IPS-18a (cell line): ENCODE results near the gene OR4E2.
"Not testable (repeated sequence)": the region's sequence is repeated elsewhere in the genome, so short reads cannot be mapped to it uniquely, and the experiment has no call there.

ENCODE experiments used
- H3K27ac ChIP-seq: one replicate; pipeline ENCODE4 v1.5.1; 2013; ENCODE audit warnings: low read length
- H3K27me3 ChIP-seq: one replicate; pipeline ENCODE4 v1.6.1; 2013; ENCODE audit warnings: mild to moderate bottlenecking, low read length; ENCODE audit not compliant: control insufficient read depth, insufficient read depth
- H3K36me3 ChIP-seq: one replicate; pipeline ENCODE4 v1.6.1; 2013; ENCODE audit warnings: low read depth, low read length; ENCODE audit not compliant: control insufficient read depth
- H3K4me1 ChIP-seq: one replicate; pipeline ENCODE4 v1.6.1; 2013; ENCODE audit warnings: low read depth, low read length; ENCODE audit not compliant: control insufficient read depth
- H3K4me3 ChIP-seq: one replicate; pipeline ENCODE4 v1.5.1; 2013; ENCODE audit warnings: low read length
- H3K9ac ChIP-seq: one replicate; pipeline ENCODE4 v1.6.1; 2013; ENCODE audit warnings: mild to moderate bottlenecking, low read length, moderate library complexity
- H3K9me3 ChIP-seq: one replicate; pipeline ENCODE4 v1.6.1; 2013; ENCODE audit warnings: low read depth, low read length; ENCODE audit not compliant: control insufficient read depth

Gene OR4E2, protein sequence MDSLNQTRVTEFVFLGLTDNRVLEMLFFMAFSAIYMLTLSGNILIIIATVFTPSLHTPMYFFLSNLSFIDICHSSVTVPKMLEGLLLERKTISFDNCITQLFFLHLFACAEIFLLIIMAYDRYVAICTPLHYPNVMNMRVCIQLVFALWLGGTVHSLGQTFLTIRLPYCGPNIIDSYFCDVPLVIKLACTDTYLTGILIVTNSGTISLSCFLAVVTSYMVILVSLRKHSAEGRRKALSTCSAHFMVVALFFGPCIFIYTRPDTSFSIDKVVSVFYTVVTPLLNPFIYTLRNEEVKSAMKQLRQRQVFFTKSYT

DNA sequence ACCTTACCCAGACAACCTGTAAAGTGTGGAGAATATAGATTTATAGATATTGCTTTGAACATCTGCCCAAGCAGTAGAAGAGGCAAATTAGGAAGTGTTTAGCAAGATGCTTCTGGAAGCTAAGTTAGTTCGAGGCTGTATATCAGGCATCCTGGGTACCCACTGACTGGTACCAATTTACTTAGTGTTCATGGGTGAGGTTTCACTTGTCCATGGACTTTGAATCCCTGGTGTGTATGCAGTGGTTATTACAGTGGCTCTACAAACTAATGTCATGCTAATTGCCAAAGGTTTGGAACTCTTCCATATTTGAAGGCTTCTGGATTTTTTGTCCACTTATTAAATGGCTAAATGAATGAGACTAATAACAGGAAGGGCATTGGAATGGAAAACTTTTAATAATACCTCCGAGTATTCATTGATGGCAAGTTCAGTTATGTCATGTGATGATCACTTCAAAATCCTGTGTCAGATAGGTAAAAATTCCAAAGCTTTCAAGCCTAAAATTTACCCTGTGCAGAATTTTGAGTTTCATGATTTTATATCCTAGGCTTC lies at the start of gene OR4E2:
Gene OR4E2, plus strand, starts transcription at position 505 of the 555 bp plus-strand sequence. CDS start 11,248 bp downstream, outside the sequence.
- Histone ChIP-seq H3K27me3 (no peaks in the 10 kb centered on the region), H3K9ac (no peak within 1 kb of the TSS), H3K9me3 (no peaks in the 10 kb centered on the region), H3K27ac (no peak within 1 kb of the TSS), H3K4me3 (no peak within 1 kb of the TSS), H3K36me3 (no peaks in the 10 kb centered on the region), H3K4me1 (peaks cover 8% of the 10 kb centered on the region)

DNA sequence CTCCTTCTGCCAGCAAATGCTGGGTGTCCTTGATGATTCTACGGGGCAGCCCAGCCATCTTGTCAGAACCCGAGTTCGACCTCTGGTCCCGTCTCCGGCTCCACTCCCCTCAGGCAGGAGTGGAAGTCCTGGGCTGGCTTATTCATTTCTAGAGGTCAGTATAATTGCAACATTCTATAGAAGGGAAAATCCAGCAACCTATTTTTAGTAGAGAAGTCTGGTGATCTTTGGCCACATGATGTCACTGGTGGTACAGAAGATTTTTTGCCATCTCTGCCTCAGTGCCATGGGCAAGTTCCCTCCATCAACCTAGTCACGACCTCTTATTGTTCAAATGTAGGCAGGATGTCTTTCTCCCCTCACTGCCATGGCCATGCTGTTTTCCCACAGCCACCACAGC lies 41.3 kb upstream of the OR4E2 start:
- Histone ChIP-seq H3K9me3 (no peaks in the 10 kb centered on the region), H3K4me3 (no peak overlapping the region), H3K27ac (no peak overlapping the region), H3K4me1 (peaks cover 5% of the 10 kb centered on the region), H3K9ac (no peak overlapping the region), H3K36me3 (no peaks in the 10 kb centered on the region), H3K27me3 (no peaks in the 10 kb centered on the region)

DNA sequence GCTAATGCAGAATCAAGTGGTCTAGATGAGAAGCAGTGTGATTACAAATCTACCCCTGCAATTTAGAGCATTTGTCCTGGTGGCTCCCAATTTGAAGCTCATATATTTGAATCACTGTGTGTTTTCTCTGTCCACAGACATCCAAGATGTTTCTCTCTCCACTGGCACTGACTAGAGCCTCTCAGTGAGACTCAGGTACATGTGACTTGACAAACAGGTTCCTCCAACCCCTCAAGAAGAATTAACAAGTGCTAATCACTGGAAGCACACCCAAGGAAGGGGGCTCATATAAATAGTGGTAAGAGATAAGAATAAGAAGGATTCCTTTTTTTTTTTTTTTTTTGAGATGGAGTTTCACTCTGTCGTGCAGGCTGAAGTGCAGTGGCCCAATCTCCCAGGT lies 39.4 kb upstream of the OR4E2 start:
- peaks cover 5% of the 10 kb centered on the region for H3K4me1 ChIP-seq
- H3K27me3 ChIP-seq = no peaks in the 10 kb centered on the region
- no peak overlapping the region for H3K27ac ChIP-seq
- no peaks in the 10 kb centered on the region for H3K36me3 ChIP-seq
- no peak overlapping the region for H3K9ac ChIP-seq
- no peaks in the 10 kb centered on the region for H3K9me3 ChIP-seq
- no peak overlapping the region for H3K4me3 ChIP-seq

DNA sequence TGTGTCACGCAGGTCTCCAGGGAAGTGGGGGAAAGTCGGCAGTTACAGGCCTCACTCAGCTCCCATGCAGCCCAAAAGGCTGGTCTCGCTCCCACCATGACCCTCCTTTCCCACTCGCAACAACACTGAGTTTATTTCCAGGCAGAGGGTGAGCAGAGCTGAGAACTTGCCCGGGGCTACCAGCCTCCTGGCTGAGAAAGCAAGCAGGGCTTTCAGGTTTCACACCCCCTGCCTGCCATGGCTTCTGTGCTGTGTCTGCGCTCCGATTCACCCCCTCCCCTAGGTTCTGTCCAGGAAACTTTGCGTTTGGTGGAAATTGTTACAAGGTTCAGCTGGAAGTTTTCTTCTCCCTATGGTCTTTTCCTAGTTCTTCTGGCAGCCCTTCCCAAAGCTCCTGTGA lies 36.0 kb upstream of the OR4E2 start:
- H3K4me1 ChIP-seq = peaks cover 5% of the 10 kb centered on the region
- no peak overlapping the region for H3K27ac ChIP-seq
- no peaks in the 10 kb centered on the region for H3K36me3 ChIP-seq
- no peak overlapping the region for H3K4me3 ChIP-seq
- H3K27me3 ChIP-seq = no peaks in the 10 kb centered on the region
- no peaks in the 10 kb centered on the region for H3K9me3 ChIP-seq
- no peak overlapping the region for H3K9ac ChIP-seq

DNA sequence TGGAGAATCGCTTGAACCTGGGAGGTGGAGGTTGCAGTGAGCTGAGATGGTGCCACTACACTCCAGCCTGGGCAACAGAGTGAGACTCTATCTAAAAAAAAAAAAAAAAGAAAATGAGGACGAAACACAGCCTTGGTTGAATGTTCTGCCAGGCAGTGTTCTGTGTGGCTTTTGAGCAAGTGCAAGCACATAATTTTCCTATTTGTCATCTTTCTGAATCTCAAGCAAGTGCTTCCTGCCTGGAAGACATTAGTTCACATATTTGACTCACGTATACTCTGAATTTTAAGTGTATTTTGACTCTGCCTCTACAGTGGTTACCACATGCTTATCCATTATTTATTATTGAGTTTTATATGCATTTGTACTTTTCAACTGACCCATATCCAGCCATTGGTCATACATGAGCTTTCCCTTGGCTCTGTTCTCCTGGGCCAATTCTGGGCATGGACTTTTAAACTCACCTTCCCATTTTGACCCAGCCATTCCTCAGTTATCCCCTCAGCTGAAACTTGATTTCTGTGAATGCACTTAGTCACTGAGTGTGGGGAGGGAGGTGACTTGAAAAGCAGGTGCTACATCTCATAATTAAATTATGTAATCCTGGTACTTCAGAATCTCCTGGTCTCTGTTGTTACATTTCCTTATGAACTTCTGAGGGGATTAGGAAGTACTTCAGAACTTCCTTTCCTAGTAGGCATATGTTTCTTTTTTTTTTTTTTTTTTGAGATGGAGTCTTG lies 27.0 kb upstream of the OR4E2 start:
- Histone ChIP-seq H3K4me1 (no peaks in the 10 kb centered on the region), H3K27me3 (no peaks in the 10 kb centered on the region), H3K9me3 (no peaks in the 10 kb centered on the region), H3K9ac (no peak overlapping the region), H3K36me3 (no peaks in the 10 kb centered on the region), H3K4me3 (no peak overlapping the region), H3K27ac (no peak overlapping the region)

DNA sequence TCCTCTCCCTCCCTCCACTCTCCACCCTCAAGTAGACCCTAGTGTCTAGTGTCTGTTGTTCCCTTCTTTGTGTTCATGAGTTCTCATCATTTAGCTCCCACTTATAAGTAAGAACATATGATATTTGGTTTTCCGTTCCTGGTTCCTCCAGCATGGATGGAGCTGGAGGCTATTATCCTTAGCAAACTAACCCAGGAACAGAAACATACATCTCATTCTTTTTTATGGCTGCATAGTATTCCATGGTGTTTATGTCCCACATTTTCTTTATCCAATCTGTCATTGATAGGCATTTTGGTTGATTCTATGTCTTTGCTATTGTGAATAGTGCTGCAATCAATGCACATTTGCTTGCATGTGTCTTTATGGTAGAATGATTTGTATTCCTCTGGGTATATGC lies 23.1 kb upstream of the OR4E2 start:
- H3K27me3 ChIP-seq, H3K4me1 ChIP-seq, H3K9ac ChIP-seq, H3K27ac ChIP-seq, H3K36me3 ChIP-seq, H3K4me3 ChIP-seq, H3K9me3 ChIP-seq: not testable (repeated sequence)

DNA sequence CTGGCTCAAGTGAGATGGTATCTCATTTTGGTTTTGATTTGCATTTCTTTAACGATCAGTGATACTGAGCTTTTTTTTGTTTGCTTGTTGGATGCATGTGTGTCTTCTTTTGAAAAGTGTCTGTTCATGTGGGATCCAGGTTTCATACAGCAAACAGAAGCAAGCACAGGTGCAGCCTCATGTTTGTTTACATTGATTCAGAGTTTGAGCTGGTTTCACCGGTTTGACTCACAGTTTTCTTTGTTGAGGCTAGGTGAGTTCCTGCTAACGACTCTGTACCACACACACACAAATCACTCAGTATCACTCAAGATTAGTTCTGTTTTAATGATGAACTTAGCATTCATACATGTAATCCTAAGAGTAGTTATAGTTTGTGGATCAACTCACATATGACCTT lies 22.6 kb upstream of the OR4E2 start:
- no peaks in the 10 kb centered on the region for H3K36me3 ChIP-seq
- H3K9ac ChIP-seq = no peak overlapping the region
- no peak overlapping the region for H3K4me3 ChIP-seq
- no peaks in the 10 kb centered on the region for H3K9me3 ChIP-seq
- no peaks in the 10 kb centered on the region for H3K27me3 ChIP-seq
- no peak overlapping the region for H3K27ac ChIP-seq
- no peaks in the 10 kb centered on the region for H3K4me1 ChIP-seq

DNA sequence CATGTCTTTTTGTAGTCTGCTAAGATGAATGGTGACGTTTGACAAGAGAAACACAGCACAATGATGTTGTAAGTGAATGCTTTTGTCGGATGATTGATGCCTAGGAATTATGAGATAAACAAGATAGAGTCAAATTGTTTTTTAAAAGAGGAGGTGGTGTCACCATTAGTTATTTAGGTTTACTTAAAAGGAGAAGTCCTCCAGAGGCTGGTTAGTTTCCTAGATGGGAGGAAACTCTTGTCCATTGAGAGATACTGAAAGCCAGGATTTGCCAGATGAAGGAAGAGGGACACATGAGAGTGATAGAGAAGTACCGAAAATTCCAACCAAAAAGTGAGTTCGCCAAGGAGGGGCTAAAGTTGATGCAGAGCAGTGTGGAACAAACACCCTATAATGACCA lies 18.8 kb upstream of the OR4E2 start, which contains the start of gene OR10G2:
Gene OR10G2, minus strand, starts transcription at position 101 of the 400 bp plus-strand sequence. Its CDS starts 98 bp downstream, at position 3.
- H3K4me1 ChIP-seq = no peaks in the 10 kb centered on the region
- H3K9me3 ChIP-seq = no peaks in the 10 kb centered on the region
- no peaks in the 10 kb centered on the region for H3K27me3 ChIP-seq
- no peak within 1 kb of the TSS for H3K9ac ChIP-seq
- H3K4me3 ChIP-seq = no peak within 1 kb of the TSS
- no peak within 1 kb of the TSS for H3K27ac ChIP-seq
- no peaks in the 10 kb centered on the region for H3K36me3 ChIP-seq

DNA sequence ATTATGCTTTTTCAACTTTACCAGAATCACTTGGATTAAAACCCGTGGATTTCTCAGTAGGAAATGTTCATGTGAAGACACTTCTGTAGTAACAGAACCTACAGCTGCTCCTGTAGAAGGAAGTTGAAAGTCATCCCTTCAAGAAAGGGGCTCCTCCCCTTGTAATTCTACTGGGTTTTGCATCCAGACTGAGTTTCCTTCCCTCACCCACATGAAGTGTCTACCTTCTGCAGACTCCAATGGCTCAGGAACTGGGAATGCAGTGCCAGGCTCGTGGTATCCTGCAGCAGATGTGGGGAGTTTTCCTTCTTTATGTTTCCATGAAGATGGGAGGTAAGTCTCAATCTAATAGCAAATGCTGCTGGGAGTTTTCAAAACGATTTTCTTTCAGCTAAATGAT lies 11.0 kb upstream of the OR4E2 start:
- Histone ChIP-seq H3K4me3 (no peak overlapping the region), H3K36me3 (no peaks in the 10 kb centered on the region), H3K27ac (no peak overlapping the region), H3K4me1 (peaks cover 12% of the 10 kb centered on the region), H3K27me3 (no peaks in the 10 kb centered on the region), H3K9me3 (no peaks in the 10 kb centered on the region), H3K9ac (no peak overlapping the region)

DNA sequence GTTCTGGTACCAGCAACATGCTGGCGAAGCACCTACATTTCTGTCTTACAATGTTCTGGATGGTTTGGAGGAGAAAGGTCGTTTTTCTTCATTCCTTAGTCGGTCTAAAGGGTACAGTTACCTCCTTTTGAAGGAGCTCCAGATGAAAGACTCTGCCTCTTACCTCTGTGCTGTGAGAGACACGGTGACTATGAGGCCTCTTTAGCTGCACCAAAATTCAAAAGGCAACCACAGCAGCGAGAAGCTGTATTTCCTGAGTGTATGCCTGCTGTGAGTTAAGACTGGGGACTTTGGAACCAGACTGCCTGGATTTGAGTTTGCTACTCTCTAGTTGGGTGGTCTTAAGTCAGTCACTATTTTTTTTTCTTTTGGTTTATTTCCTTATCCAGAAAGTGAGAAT lies 10.2 kb upstream of the OR4E2 start:
- Histone ChIP-seq H3K27me3 (no peaks in the 10 kb centered on the region), H3K27ac (no peak overlapping the region), H3K4me3 (no peak overlapping the region), H3K36me3 (no peaks in the 10 kb centered on the region), H3K9me3 (no peaks in the 10 kb centered on the region), H3K4me1 (peaks cover 12% of the 10 kb centered on the region), H3K9ac (no peak overlapping the region)

DNA sequence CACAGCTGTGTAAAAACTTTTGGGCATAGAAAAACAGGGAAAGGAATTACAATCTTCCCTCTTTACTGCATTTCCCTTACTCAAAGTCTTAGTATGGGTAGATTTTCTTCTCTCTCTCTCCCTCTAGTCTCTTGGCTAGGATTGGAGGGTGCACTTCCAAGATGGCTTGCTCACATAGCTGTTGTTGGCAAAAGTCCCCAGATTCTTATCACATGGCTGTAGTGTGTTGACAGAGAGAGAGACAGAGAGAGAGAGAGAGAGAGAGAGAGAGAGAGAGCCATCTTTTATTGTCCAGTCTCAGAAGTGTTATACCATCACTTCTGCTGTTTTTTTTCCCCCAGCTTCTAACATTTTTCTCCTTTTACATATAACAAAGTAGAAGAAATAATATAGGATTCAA lies 6.3 kb upstream of the OR4E2 start:
- H3K4me3 ChIP-seq = no peak overlapping the region
- H3K9ac ChIP-seq = no peak overlapping the region
- no peaks in the 10 kb centered on the region for H3K9me3 ChIP-seq
- peaks cover 17% of the 10 kb centered on the region for H3K4me1 ChIP-seq
- H3K27ac ChIP-seq = no peak overlapping the region
- H3K36me3 ChIP-seq = no peaks in the 10 kb centered on the region
- H3K27me3 ChIP-seq = no peaks in the 10 kb centered on the region
